DOHH2 (cell line): Measurements from ENCODE around the gene BCAR1.

Experiments used
- H3F3A ChIP-seq: fragments of 200-600 bp; sonication (generic), shearing (Covaris generic); 2 replicates; pipeline ENCODE4 v1.6.0; 2016; ENCODE audit warnings: antibody characterized with exemption, mild to moderate bottlenecking; ENCODE audit not compliant: control insufficient read depth, insufficient read depth
- H3K27ac ChIP-seq: fragments of 200-600 bp; sonication (generic); 2 replicates; pipeline ENCODE4 v1.5.1; 2014; ENCODE audit warnings: low read depth, mild to moderate bottlenecking, low read length, moderate library complexity
- H3K27me3 ChIP-seq: fragments of 200-600 bp; sonication (generic); 2 replicates; pipeline ENCODE4 v1.6.1; 2014; ENCODE audit warnings: mild to moderate bottlenecking, low read length, mixed read lengths; ENCODE audit not compliant: control insufficient read depth
- H3K36me3 ChIP-seq: fragments of 200-600 bp; sonication (generic); 2 replicates; pipeline ENCODE4 v1.6.1; 2014; ENCODE audit warnings: mild to moderate bottlenecking, low read length, moderate library complexity, mixed read lengths; ENCODE audit not compliant: control insufficient read depth
- H3K4me1 ChIP-seq: fragments of 200-600 bp; sonication (generic); 2 replicates; pipeline ENCODE4 v1.6.1; 2014; ENCODE audit warnings: mild to moderate bottlenecking, low read length, mixed read lengths; ENCODE audit not compliant: control insufficient read depth
- H3K4me2 ChIP-seq: fragments of 200-600 bp; sonication (generic); 2 replicates; pipeline ENCODE4 v1.6.0; 2014; ENCODE audit warnings: mild to moderate bottlenecking, low read length, moderate library complexity
- H3K4me3 ChIP-seq: fragments of 200-600 bp; sonication (generic); 2 replicates; pipeline ENCODE4 v1.5.1; 2014; ENCODE audit warnings: mild to moderate bottlenecking, low read length, mixed read lengths
- H3K79me2 ChIP-seq: fragments of 200-600 bp; sonication (generic); 2 replicates; pipeline ENCODE4 v1.6.1; 2014; ENCODE audit warnings: mild to moderate bottlenecking, low read length, mixed read lengths; ENCODE audit not compliant: control insufficient read depth
- H3K9me2 ChIP-seq: fragments of 200-600 bp; sonication (generic); replicated peaks from 2 replicates; pipeline ENCODE4 v1.6.1; 2014; ENCODE audit warnings: mild to moderate bottlenecking, low read length, mixed read lengths; ENCODE audit not compliant: control insufficient read depth
- H3K9me3 ChIP-seq: fragments of 200-600 bp; sonication (generic); 2 replicates; pipeline ENCODE4 v1.6.1; 2014; ENCODE audit warnings: antibody characterized with exemption, low read length, mixed read lengths; ENCODE audit not compliant: control insufficient read depth, insufficient read depth
- H4K20me1 ChIP-seq: fragments of 200-600 bp; sonication (generic); 2 replicates; pipeline ENCODE4 v1.6.0; 2014; ENCODE audit warnings: low read depth, mild to moderate bottlenecking, antibody characterized with exemption, low read length, moderate library complexity; ENCODE audit not compliant: control insufficient read depth, insufficient read depth
- EZH2phosphoT487 ChIP-seq: fragments of 200-600 bp; sonication (generic); IDR thresholded peaks from 2 replicates; pipeline ENCODE4 v1.6.1; 2017; ENCODE audit warnings: borderline replicate concordance, mild to moderate bottlenecking, antibody characterized with exemption, low read length, moderate library complexity, mixed read lengths
- TF ChIP-seq, protein P1 (sequence below): fragments of 200-600 bp; sonication (generic); IDR thresholded peaks from one replicate; pipeline ENCODE4 v1.5.1; 2014; ENCODE audit warnings: antibody characterized with exemption, mild to moderate bottlenecking, low read depth, low read length; ENCODE audit not compliant: poor library complexity, severe bottlenecking

BCAR1 gene

DNA sequence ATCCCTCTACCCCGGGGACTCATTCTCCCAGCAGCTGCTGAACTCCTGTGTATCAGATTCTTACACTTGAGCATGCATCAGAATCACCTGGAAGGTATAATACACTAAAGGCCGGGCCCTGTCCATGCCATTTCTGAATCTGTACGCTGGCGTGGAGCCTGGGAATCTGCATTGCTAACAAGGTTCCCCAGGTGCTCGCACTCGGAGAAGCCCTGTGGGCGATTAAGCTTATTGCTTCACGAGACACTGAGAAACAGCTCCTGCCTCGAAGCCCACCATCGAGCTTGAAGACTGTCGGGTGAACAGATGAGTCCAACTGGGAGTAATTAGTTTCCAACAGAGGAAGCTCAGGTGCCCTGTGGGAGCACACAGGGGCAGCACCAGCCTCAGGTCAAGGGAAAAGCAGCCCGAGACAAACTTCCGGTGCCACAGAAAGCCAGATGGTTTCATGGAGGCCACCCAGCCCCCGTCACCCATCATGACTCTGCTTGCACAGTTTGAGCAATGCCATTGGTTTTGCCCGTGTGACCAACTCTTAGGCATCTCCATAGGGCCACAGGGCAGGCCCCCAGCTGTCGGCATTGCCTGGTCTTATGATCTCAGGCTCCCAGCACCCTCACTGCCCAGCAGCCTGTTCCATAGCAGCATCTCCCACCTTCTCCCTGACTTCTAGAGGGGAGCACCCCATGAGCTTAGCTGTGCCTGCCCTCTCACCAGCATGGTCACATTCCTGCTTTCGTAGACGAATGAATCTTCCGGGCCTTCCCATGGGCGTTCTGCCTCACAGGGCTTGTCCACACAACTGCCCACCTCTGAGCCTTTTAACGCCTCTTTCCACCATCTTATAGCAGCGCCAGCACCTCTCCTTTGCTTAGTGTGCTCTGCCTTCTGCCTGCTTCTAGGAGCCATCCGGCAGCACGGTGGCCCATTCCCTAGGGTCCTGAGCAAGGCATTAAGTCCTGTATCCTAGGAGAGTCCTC lies 55.3 kb downstream of the BCAR1 start:
- no peaks in the 10 kb centered on the region for H3K79me2 ChIP-seq
- H3K27me3 ChIP-seq, result peaks cover 19% of the 10 kb centered on the region
- no peaks in the 10 kb centered on the region for H3F3A ChIP-seq
- peaks cover 4% of the 10 kb centered on the region for H3K4me1 ChIP-seq
- no peaks in the 10 kb centered on the region for H3K36me3 ChIP-seq
- no peaks in the 10 kb centered on the region for H4K20me1 ChIP-seq
- no peaks in the 10 kb centered on the region for H3K9me3 ChIP-seq
- H3K27ac ChIP-seq, result no peak overlapping the region
- H3K4me2 ChIP-seq, result no peak overlapping the region
- H3K9me2 ChIP-seq, result no peaks in the 10 kb centered on the region
- H3K4me3 ChIP-seq, result no peak overlapping the region
- TF ChIP-seq, protein P1, sequence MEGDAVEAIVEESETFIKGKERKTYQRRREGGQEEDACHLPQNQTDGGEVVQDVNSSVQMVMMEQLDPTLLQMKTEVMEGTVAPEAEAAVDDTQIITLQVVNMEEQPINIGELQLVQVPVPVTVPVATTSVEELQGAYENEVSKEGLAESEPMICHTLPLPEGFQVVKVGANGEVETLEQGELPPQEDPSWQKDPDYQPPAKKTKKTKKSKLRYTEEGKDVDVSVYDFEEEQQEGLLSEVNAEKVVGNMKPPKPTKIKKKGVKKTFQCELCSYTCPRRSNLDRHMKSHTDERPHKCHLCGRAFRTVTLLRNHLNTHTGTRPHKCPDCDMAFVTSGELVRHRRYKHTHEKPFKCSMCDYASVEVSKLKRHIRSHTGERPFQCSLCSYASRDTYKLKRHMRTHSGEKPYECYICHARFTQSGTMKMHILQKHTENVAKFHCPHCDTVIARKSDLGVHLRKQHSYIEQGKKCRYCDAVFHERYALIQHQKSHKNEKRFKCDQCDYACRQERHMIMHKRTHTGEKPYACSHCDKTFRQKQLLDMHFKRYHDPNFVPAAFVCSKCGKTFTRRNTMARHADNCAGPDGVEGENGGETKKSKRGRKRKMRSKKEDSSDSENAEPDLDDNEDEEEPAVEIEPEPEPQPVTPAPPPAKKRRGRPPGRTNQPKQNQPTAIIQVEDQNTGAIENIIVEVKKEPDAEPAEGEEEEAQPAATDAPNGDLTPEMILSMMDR, result no peak
- no peak for TF ChIP-seq EZH2phosphoT487

DNA sequence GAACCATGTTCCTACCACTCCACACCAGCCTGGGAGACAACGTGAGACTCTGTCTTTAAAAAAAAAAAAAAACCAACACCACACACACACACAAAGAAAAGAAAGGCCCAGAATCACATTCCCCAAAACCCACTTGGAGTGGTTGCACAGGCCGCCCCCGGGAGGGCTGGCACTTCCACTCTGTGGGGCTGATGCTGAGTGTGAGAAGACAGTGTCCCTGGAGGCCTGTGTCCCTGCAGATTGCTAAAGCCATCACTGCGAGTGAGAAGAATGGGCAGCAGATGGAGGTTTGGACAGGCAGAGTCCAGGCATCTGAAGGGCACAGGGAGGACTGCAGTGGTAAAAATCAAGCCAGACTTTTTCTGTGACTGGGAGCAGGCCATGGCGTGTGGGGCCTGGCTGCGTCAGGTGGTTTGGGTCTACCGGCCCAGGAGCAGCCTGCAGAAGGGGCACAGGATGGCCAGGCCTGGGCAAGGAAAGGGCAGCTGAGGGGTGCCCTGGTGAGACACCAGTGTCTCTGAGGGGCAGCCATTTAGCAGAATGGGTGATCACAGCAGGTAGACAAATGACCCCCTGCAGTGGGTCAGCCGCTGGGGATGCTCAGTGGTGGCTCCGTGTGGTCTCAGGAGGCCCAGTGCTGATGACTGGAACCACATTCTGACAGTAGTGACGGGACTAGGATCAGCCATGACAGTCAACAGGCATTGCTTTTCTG lies 57.5 kb downstream of the BCAR1 start:
- H3K79me2 ChIP-seq, result no peaks in the 10 kb centered on the region
- no peaks in the 10 kb centered on the region for H3F3A ChIP-seq
- H3K27me3 ChIP-seq, result peaks cover 20% of the 10 kb centered on the region
- H4K20me1 ChIP-seq, result no peaks in the 10 kb centered on the region
- no peak overlapping the region for H3K4me2 ChIP-seq
- no peaks in the 10 kb centered on the region for H3K36me3 ChIP-seq
- no peaks in the 10 kb centered on the region for H3K9me3 ChIP-seq
- no peaks in the 10 kb centered on the region for H3K9me2 ChIP-seq
- H3K4me3 ChIP-seq, result no peak overlapping the region
- no peak overlapping the region for H3K27ac ChIP-seq
- TF ChIP-seq EZH2phosphoT487, result no peak
- TF ChIP-seq, protein P1, result no peak
- H3K4me1 ChIP-seq, result no peaks in the 10 kb centered on the region

DNA sequence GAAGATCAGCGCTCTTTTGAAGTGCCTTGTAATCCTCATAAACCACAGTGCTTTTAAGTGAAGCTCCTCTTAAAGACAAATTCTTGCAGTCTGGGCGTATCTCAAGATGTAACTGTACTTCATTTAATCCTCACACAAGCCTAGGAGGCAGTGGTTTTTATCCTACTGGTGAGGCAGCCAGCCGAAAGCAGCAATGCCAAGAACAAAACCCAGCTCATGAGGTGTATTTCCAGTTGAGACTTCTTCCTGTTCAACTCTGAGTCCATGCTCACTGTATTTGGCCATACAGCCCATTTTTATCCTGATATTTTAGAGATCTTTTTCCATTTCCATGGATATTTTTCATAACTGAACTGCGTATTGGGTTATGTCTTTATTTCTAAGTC lies 58.2 kb downstream of the BCAR1 start:
- Histone ChIP-seq H3K4me2 (no peak overlapping the region), H3F3A (no peaks in the 10 kb centered on the region), H3K4me3 (no peak overlapping the region), H3K27me3 (peaks cover 19% of the 10 kb centered on the region), H3K36me3 (no peaks in the 10 kb centered on the region), H3K9me2 (no peaks in the 10 kb centered on the region), H4K20me1 (no peaks in the 10 kb centered on the region), H3K27ac (no peak overlapping the region), H3K9me3 (no peaks in the 10 kb centered on the region), H3K4me1 (no peaks in the 10 kb centered on the region), H3K79me2 (no peaks in the 10 kb centered on the region)
- TF ChIP-seq EZH2phosphoT487, result no peak
- TF ChIP-seq, protein P1, result no peak
